Glomerular endothelial cell (primary cell): Measurements from ENCODE around the gene TMEM235. TPM values are rescaled to one million over a fixed set of nuclear protein-coding genes. Genes with fewer than 3 reads are reported as not detected.

Experiments
- total RNA-seq: library from RNA; depleted of rRNA; stranded (reverse); fragments of >200 nt; gene quantifications from 2 replicates; pipeline ENCODE4 v1.2.3, GENCODE V29; 2015

TMEM235 gene
- total RNA-seq, 1 donor from 2014 or later, result not detected

Other genes with a start within 250 kb of the TMEM235 start
- gene TMC6, start 102.9 kb upstream of the TMEM235 start, total RNA-seq, result 40.7 and 82.6 TPM in 2 replicates
- gene TMC8, start 100.9 kb upstream of the TMEM235 start, total RNA-seq, result 0.10 and 1.1 TPM in 2 replicates
- not detected in 2 replicates for gene C17orf99, start 85.2 kb upstream of the TMEM235 start, total RNA-seq
- 83.6 and 164 TPM in 2 replicates for gene SYNGR2, start 63.0 kb upstream of the TMEM235 start, total RNA-seq
- 23.3 and 51.8 TPM in 2 replicates for gene TK1, start 44.6 kb upstream of the TMEM235 start, total RNA-seq
- 48.5 and 64.7 TPM in 2 replicates for gene AFMID, start 44.3 kb upstream of the TMEM235 start, total RNA-seq
- 13.9 and 16.1 TPM in 2 replicates for gene BIRC5, start 17.4 kb upstream of the TMEM235 start, total RNA-seq
- 79.9 and 114 TPM in 2 replicates for gene SOCS3, start 128.4 kb downstream of the TMEM235 start, total RNA-seq
- 67.1 and 84.0 TPM in 2 replicates for gene PGS1, start 147.0 kb downstream of the TMEM235 start, total RNA-seq